Astrocyte (in vitro differentiated cells and primary cell): Measurements from ENCODE around the gene CDH10. TPM values are rescaled to one million over a fixed set of nuclear protein-coding genes. Genes with fewer than 3 reads are reported as not detected.
A peak's percentile ranks its signal among the peaks of the same experiment; 100 is the strongest.

ENCODE experiments used
- DNase-seq: peaks from one replicate; pipeline ENCODE4 v3.0.0-alpha.2; 2010; ENCODE audit warnings: low read depth
- FAIRE-seq: peaks from 2 replicates; lab custom pipeline; 2011; peaks lifted over from hg19 to GRCh38; lab: Jason Lieb, UNC
- H2AFZ ChIP-seq: 2 replicates; pipeline ENCODE4 v1.6.0; 2012; ENCODE audit warnings: low read depth, low read length, inconsistent platforms
- H3K27ac ChIP-seq: 2 replicates; pipeline ENCODE4 v1.5.1; 2011; ENCODE audit warnings: low read depth, low read length, inconsistent platforms
- H3K27me3 ChIP-seq: 2 replicates; pipeline ENCODE4 v1.6.0; 2011; ENCODE audit warnings: low read length, inconsistent platforms; ENCODE audit not compliant: insufficient read depth
- H3K36me3 ChIP-seq: 2 replicates; pipeline ENCODE4 v1.5.1; 2011; ENCODE audit warnings: low read length, inconsistent platforms; ENCODE audit not compliant: insufficient read depth
- H3K4me1 ChIP-seq: 2 replicates; pipeline ENCODE4 v1.5.1; 2011; ENCODE audit warnings: low read length, inconsistent platforms; ENCODE audit not compliant: insufficient read depth
- H3K4me2 ChIP-seq: 2 replicates; pipeline ENCODE4 v1.6.0; 2012; ENCODE audit warnings: low read length, inconsistent platforms
- H3K4me3 ChIP-seq: 2 replicates; pipeline ENCODE4 v1.5.1; 2011; ENCODE audit warnings: low read depth, mild to moderate bottlenecking, low read length, inconsistent platforms; ENCODE audit not compliant: insufficient read depth
- H3K79me2 ChIP-seq: 2 replicates; pipeline ENCODE4 v1.6.0; 2012; ENCODE audit warnings: mild to moderate bottlenecking, low read length, inconsistent platforms; ENCODE audit not compliant: insufficient read depth
- H3K9ac ChIP-seq: 2 replicates; pipeline ENCODE4 v1.6.0; 2012; ENCODE audit warnings: mild to moderate bottlenecking, low read length, inconsistent platforms
- H3K9me3 ChIP-seq: 2 replicates; pipeline ENCODE4 v1.5.1; 2012; ENCODE audit warnings: low read depth, mild to moderate bottlenecking, low read length, inconsistent platforms; ENCODE audit not compliant: insufficient read depth
- H4K20me1 ChIP-seq: 2 replicates; pipeline ENCODE4 v1.6.0; 2012; ENCODE audit warnings: low read length, inconsistent platforms; ENCODE audit not compliant: insufficient read depth
- H3K27ac Mint-ChIP-seq: one replicate; pipeline ENCODE4 v1.8.0; 2021; ENCODE audit warnings: mild to moderate bottlenecking, mixed read lengths; ENCODE audit not compliant: unreplicated experiment
- H3K27me3 Mint-ChIP-seq: one replicate; pipeline ENCODE4 v1.8.0; 2021; ENCODE audit warnings: low read depth, mixed read lengths; ENCODE audit not compliant: unreplicated experiment
- H3K36me3 Mint-ChIP-seq: one replicate; pipeline ENCODE4 v1.8.0; 2021; ENCODE audit warnings: low read depth, mixed read lengths; ENCODE audit not compliant: unreplicated experiment
- H3K4me1 Mint-ChIP-seq: one replicate; pipeline ENCODE4 v1.8.0; 2021; ENCODE audit warnings: low read depth, mixed read lengths; ENCODE audit not compliant: unreplicated experiment
- H3K4me3 Mint-ChIP-seq: one replicate; pipeline ENCODE4 v1.8.0; 2021; ENCODE audit warnings: mild to moderate bottlenecking, moderate library complexity, mixed read lengths; ENCODE audit not compliant: unreplicated experiment
- H3K9me3 Mint-ChIP-seq: one replicate; pipeline ENCODE4 v1.8.0; 2021; ENCODE audit warnings: mild to moderate bottlenecking, mixed read lengths; ENCODE audit not compliant: unreplicated experiment
- EZH2 ChIP-seq: IDR thresholded peaks from 2 replicates; pipeline ENCODE4 v1.6.1; 2012; ENCODE audit warnings: mild to moderate bottlenecking, low read length, inconsistent platforms; ENCODE audit not compliant: insufficient read depth
- total RNA-seq: library from RNA; stranded (reverse); gene quantifications from 2 replicates; pipeline ENCODE4 v1.2.1, GENCODE V29; 2021
- TF ChIP-seq, protein P1 (sequence below): IDR thresholded peaks from 2 replicates; pipeline ENCODE4 v1.5.1; 2011; ENCODE audit warnings: low read depth, mild to moderate bottlenecking, inconsistent platforms, low read length, moderate library complexity; ENCODE audit not compliant: insufficient read depth

CDH10 gene
- total RNA-seq, 1 donor from 2014 or later: 6.9 TPM

DNA sequence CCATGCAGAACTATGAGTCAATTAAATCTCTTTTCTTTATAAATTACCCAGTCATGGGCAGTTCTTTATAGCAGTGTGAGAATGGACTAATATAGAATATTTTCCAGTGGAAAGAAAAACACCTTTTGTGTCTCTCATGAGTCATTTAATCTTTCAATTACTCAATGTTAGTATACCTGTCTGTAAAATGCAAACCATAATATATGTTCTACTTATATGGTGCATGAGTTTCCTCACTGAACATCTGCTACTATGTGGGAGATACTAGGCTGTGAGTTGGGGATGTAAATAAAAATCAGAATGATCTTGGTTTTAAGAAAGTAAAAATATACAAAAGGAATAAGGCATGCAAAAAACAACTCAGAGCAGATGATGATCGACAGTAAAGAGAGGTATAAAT lies 15.0 kb downstream of the CDH10 start:
- Mint-ChIP-seq H3K27ac (no peak overlapping the region), H3K27me3 (no peaks in the 10 kb centered on the region), H3K4me3 (no peak overlapping the region), H3K4me1 (peaks cover 1% of the 10 kb centered on the region), H3K9me3 (peaks cover 2% of the 10 kb centered on the region), H3K36me3 (peaks cover 3% of the 10 kb centered on the region)
- Histone ChIP-seq H3K9me3 (no peaks in the 10 kb centered on the region), H3K9ac (no peak overlapping the region), H3K27ac (no peak overlapping the region), H3K27me3 (no peaks in the 10 kb centered on the region), H2AFZ (no peak overlapping the region), H4K20me1 (no peaks in the 10 kb centered on the region), H3K4me1 (no peaks in the 10 kb centered on the region), H3K36me3 (no peaks in the 10 kb centered on the region), H3K79me2 (no peaks in the 10 kb centered on the region), H3K4me2 (no peak overlapping the region), H3K4me3 (no peak overlapping the region)
- DNase-seq (no peak), FAIRE-seq (no peak)
- TF ChIP-seq EZH2: no peak
- TF ChIP-seq, protein P1, sequence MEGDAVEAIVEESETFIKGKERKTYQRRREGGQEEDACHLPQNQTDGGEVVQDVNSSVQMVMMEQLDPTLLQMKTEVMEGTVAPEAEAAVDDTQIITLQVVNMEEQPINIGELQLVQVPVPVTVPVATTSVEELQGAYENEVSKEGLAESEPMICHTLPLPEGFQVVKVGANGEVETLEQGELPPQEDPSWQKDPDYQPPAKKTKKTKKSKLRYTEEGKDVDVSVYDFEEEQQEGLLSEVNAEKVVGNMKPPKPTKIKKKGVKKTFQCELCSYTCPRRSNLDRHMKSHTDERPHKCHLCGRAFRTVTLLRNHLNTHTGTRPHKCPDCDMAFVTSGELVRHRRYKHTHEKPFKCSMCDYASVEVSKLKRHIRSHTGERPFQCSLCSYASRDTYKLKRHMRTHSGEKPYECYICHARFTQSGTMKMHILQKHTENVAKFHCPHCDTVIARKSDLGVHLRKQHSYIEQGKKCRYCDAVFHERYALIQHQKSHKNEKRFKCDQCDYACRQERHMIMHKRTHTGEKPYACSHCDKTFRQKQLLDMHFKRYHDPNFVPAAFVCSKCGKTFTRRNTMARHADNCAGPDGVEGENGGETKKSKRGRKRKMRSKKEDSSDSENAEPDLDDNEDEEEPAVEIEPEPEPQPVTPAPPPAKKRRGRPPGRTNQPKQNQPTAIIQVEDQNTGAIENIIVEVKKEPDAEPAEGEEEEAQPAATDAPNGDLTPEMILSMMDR: no peak

DNA sequence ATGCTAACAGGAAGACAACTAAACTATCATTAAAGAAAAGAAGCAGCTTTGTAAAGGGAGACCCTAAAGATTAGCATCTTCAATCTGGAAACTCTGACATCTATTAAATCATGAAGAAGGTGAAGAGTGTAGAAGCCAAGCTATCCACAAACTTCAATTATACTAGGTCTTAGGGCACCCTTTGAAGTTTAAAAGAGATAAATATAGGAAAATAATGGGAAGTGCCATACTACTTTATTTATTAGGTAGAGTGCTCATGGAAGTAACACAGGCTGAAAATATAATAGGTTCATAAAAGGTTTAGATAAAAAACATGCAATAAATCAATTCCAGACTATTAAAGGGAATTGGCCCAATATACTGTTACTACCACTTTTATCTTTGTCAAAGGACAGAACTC lies 19.9 kb downstream of the CDH10 start:
- H3K36me3 ChIP-seq: no peaks in the 10 kb centered on the region
- H3K9me3 ChIP-seq: no peaks in the 10 kb centered on the region
- no peak for TF ChIP-seq EZH2
- TF ChIP-seq, protein P1: no peak
- H2AFZ ChIP-seq: no peak overlapping the region
- peak overlapping the region; percentile 19 for H3K27ac Mint-ChIP-seq
- no peaks in the 10 kb centered on the region for H3K27me3 Mint-ChIP-seq
- peaks cover 1% of the 10 kb centered on the region for H3K9me3 Mint-ChIP-seq
- H3K4me1 Mint-ChIP-seq: peaks cover 11% of the 10 kb centered on the region
- H3K4me2 ChIP-seq: no peak overlapping the region
- no peak overlapping the region for H3K4me3 Mint-ChIP-seq
- H3K27me3 ChIP-seq: no peaks in the 10 kb centered on the region
- H3K36me3 Mint-ChIP-seq: peaks cover 1% of the 10 kb centered on the region
- no peaks in the 10 kb centered on the region for H4K20me1 ChIP-seq
- H3K9ac ChIP-seq: no peak overlapping the region
- no peak overlapping the region for H3K4me3 ChIP-seq
- no peak for DNase-seq
- H3K27ac ChIP-seq: no peak overlapping the region
- no peaks in the 10 kb centered on the region for H3K4me1 ChIP-seq
- no peaks in the 10 kb centered on the region for H3K79me2 ChIP-seq
- no peak for FAIRE-seq

DNA sequence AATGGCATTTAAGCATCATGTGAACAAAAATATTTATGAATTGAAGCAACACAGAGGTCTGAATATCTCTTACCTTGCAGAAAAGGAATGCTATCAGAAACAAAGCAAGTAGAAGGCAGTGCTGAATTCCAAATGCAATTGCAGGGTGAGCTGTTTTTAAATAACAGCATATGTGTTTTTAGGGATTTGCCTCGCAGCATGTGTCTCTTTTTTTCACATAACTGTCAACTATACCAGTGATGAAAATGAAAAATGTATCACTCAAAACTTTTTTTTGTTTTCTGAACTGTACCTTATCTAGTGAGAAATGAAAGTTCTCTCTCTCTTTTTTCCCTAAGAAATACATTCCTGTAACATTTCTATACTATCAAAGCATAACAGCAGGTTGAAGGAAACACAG lies 21.2 kb downstream of the CDH10 start:
- H2AFZ ChIP-seq: no peak overlapping the region
- DNase-seq (no peak), FAIRE-seq (no peak)
- Mint-ChIP-seq H3K36me3 (no peaks in the 10 kb centered on the region), H3K4me1 (peaks cover 11% of the 10 kb centered on the region), H3K27me3 (no peaks in the 10 kb centered on the region), H3K9me3 (no peaks in the 10 kb centered on the region), H3K27ac (no peak overlapping the region), H3K4me3 (no peak overlapping the region)
- H3K9ac ChIP-seq: no peak overlapping the region
- no peaks in the 10 kb centered on the region for H3K27me3 ChIP-seq
- no peak overlapping the region for H3K4me3 ChIP-seq
- no peaks in the 10 kb centered on the region for H3K36me3 ChIP-seq
- H3K4me1 ChIP-seq: no peaks in the 10 kb centered on the region
- TF ChIP-seq, protein P1: no peak
- no peak for TF ChIP-seq EZH2
- no peak overlapping the region for H3K4me2 ChIP-seq
- no peak overlapping the region for H3K27ac ChIP-seq
- no peaks in the 10 kb centered on the region for H3K9me3 ChIP-seq
- H4K20me1 ChIP-seq: no peaks in the 10 kb centered on the region
- H3K79me2 ChIP-seq: no peaks in the 10 kb centered on the region
